ENCODE measurements around the gene ARMH3.

ARMH3 gene

GRCh38 chr10:101848408-101848807 lies 207.6 kb downstream of the ARMH3 start:
- DNase-seq = no peak

GRCh38 chr10:101845893-101846292 lies 210.1 kb downstream of the ARMH3 start:
- no peak for DNase-seq

- no peak for DNase-seq
Measured at GRCh38 chr10:101843032-101844021, 212.6 kb downstream of the ARMH3 start, which contains the start of gene KCNIP2. KCNIP2 (minus strand) TSS chr10:101843800; CDS start chr10:101843568, 232 bp downstream.

GRCh38 chr10:101841826-101842225 lies 214.1 kb downstream of the ARMH3 start:
- DNase-seq = no peak

- DNase-seq = peak; percentile 12
Measured at GRCh38 chr10:101840741-101841453, 215.1 kb downstream of the ARMH3 start.

- no peak for DNase-seq
Measured at GRCh38 chr10:101840102-101840684, 215.8 kb downstream of the ARMH3 start.

GRCh38 chr10:101839416-101840063 lies 216.4 kb downstream of the ARMH3 start:
- no peak for DNase-seq

- DNase-seq = no peak
Measured at GRCh38 chr10:101839002-101839401, 217.0 kb downstream of the ARMH3 start.

- DNase-seq = no peak
Measured at GRCh38 chr10:101838416-101838970, 217.5 kb downstream of the ARMH3 start.

GRCh38 chr10:101837748-101838147 lies 218.2 kb downstream of the ARMH3 start:
- DNase-seq = no peak

GRCh38 chr10:101835362-101835761 lies 220.6 kb downstream of the ARMH3 start:
- no peak for DNase-seq

GRCh38 chr10:101834341-101834740 lies 221.6 kb downstream of the ARMH3 start:
- no peak for DNase-seq

GRCh38 chr10:101833466-101833865 lies 222.5 kb downstream of the ARMH3 start:
- DNase-seq = no peak

GRCh38 chr10:101832325-101832771 lies 223.6 kb downstream of the ARMH3 start:
- DNase-seq = no peak

- DNase-seq = no peak
Measured at GRCh38 chr10:101831169-101831811, 224.7 kb downstream of the ARMH3 start.

- DNase-seq = peak; percentile 45
Measured at GRCh38 chr10:101830322-101831168, 225.4 kb downstream of the ARMH3 start.

GRCh38 chr10:101829561-101830315 lies 226.2 kb downstream of the ARMH3 start:
- no peak for DNase-seq

GRCh38 chr10:101828766-101829551 lies 227.0 kb downstream of the ARMH3 start:
- no peak for DNase-seq

GRCh38 chr10:101827919-101828600 lies 227.9 kb downstream of the ARMH3 start:
- no peak for DNase-seq

Data from GOT3 (cell line).